Brain pericyte (primary cell): ENCODE measurements around the gene CYB5R2.

Experiments used
- DNase-seq: peaks from one replicate; pipeline ENCODE4 v3.0.0-alpha.2; 2012; ENCODE audit warnings: low read depth, low spot score

CYB5R2 gene

DNA sequence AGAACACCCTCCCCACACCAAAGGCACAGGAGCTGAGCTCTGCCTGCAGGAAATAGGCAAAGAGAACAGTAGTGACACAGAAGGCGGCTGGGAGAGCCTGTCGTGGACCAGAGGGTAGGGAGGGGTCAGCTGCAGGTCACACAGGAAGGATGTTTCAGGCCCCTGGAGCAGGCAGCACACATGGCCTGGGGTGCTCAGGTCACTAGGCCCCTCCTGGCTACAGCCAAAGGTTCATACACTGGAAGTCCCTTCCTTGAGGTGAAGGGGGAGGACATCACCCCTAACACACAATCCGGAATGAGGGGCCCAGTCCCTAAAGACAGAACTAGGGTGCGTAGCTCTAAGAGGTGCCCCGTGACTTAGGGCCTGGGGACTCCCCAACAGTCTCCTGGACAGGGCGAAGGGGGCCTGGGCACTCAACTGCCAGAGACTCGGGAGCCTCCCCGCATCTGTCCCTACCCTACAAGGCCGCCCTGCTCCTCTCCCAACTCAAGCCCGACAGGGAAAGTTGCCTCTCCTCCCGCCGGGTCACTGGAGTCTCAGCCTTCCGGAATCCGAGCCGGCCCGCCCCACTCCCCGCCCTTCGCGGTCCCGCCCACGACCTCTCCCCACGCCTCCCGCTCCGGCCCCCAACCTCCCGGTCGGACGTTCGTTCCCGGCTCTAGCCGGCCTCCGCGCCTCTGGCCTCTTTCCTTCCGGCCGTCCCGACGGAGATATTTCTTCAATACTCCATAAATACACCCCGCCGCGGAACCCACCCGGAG, at the start of gene CYB5R2:
Gene CYB5R2 (minus strand): TSS at position 541 of the 764 bp plus-strand sequence. CDS start 675 bp downstream, outside the sequence.
- DNase-seq = no peak

DNA sequence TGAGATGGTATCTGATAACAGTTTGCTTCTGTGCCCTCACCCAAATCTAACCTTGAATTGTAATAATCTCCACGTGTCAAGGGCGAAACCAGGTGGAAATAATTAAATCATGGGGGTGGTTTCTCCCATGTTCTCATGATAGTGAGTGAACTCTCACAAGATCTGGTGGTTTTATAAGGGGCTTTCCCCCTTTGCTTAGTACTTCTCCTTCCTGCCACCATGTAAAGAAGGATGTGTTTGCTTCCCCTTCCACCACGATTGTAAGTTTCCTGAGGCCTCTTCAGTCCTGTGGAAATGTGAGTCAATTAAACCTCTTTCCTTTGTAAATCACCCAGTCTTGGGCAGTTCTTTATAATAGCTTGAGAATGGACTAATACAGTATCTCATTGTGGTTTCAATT, 41.5 kb upstream of the CYB5R2 start:
- DNase-seq = no peak

DNA sequence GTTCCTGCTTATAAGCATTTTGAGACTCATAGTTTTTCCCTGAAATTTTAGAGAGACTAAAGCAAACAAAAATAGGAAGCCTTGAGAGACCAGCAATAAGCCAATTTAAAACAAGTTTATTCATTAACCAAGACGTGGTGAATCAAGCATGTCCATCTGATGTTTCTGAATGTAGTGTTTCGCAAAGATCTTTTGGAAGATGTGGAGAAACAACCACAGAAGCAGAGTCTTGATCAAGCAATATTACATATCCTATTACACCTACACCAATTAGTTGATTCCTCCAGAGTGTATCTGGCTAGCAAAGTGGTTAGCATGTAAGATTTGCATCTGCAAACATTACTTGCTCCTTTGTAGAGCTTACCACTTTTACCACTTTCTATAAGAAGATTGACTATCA, 33.1 kb upstream of the CYB5R2 start, which contains the start of gene OVCH2:
Gene OVCH2 (minus strand): TSS at position 101 of the 400 bp plus-strand sequence. CDS start 83 bp downstream, at position 18.
- no peak for DNase-seq

DNA sequence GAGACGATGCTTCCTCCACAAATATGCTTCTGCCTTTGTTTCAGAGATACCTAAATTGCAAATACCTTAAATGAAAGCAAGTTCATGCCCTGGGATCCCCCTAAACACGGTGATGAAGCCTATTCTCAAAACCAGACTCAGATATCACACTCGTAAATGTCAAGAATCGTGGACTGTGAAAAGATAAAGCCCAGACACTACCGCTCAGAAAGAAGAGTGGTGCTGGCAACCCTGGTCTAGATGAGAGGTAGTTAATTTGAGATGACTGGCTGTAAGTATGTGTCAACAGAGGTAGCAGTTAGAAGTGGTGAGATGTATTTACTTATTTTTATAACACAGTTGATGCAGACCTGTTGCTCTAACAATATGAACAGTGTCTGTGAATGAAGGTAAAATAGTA, 30.4 kb upstream of the CYB5R2 start:
- no peak for DNase-seq

DNA sequence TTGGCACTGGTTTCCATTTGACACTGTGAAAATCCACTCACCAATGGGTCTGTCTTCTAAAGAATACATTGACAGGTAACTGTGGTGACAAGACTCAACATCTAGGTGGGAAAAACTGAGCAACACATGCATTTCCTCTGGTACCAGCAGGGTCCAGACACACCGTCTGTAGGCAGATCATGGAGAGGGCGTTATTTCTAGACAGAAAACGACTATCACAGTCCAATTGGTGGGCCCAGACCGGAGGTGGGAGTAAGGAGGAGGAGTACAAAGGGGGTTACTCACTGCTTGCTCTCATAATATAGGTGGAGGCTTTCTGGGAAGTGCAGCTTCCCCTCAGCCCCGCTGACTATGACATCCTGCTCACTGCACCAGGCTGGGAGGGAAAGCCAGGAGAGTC, 23.1 kb upstream of the CYB5R2 start:
- DNase-seq = no peak

DNA sequence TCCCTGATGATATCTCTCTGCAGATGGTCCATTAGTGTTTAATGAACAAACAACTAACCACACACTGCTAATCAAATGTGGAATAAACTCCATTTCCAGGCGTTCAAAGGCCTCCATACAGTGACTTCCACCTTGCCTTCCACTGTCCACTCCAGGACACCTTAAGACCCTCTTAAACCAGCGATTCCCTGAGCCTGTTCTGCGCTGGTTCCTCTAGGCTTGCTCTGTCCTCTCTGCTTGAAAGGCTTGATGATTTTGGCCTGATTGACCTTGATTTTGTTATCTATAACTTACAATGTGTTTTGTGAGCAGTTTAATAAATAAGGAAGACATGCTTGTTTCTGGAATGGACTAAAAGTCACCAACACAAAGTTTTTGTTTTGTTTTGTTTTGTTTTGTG, 20.9 kb upstream of the CYB5R2 start:
- DNase-seq = no peak

DNA sequence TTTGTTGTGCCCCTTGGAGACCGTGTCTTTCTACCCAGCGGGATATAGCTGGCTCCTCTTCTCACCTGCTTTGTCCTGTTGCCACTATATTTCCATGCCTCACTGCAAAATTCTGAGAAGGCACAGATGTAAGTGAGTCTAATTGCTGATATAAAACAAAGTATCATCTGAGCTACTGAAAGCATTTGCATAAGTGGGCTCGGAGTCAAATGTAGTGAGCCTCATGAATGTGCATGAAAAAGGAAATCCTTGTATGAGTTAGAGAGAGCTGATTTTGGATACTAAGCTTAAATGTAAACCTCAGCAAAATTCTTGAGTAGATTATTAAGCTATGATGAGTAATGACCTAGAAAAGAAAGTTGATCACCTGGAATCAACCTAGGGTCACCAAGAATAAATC, 19.1 kb upstream of the CYB5R2 start:
- DNase-seq = no peak

DNA sequence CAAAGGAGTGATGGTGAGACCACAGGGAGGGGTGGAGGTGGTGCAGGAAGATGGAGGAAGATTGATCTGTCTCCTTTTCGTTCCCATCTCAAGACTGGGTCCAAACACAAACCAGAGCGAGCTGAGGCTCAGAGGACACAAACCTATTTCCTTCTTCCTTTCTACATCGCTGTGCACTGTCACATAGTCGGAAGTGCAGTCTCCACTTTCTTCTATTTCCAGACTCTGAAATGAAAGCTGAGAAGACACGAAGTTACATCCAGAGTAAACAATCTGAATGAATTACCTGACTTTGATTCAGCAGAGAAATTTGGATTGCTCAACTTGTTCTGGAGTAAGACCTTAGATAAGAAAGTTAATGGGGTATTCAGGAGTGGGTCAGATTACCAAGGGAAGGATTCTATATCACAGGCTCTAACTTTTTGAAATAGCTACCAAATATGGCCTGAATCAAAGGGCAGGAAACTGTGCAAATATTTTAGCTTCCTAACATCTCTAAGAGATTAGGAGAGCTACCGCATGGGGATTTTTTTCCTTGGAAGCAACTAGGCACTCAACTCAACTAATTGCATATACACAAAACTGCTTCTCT, 18.6 kb upstream of the CYB5R2 start:
- DNase-seq = no peak

DNA sequence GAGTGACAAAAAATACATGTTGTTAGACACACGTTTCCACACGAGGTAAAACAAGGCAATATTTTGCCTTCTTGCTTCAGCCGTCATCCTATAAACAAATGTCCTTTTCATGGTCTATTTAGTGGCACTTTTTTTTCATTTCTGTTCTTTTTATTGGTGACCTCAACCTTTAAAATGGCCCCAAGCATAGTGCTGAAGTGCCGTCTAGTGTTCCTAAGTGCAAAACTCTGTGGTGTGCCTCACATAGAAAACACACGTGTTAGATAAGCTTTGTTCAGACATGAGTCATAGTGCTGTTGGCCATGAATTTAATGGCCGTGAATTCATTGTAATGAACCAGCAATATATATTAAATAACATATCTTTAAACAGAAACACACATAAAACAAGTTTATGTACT, 17.3 kb upstream of the CYB5R2 start:
- no peak for DNase-seq

DNA sequence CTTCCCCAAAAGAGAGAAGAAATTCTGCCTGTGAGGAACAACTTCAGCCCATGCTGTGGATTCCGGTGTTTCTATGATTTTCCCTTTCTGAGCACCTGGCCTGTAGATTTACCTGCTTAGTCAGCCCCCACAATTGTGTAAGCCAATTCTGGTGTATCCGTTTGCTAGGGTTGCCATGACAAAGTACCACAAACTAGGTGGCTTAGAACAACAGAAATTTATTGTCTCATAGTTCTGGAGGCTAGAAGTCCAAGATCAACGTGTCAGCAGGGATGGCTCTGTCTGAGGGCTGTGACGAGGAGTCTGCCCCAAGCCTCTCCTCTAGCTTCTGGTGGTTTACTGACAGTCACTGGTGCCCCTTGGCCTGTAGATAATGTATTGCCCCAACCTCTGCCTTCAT, 15.9 kb upstream of the CYB5R2 start:
- no peak for DNase-seq

DNA sequence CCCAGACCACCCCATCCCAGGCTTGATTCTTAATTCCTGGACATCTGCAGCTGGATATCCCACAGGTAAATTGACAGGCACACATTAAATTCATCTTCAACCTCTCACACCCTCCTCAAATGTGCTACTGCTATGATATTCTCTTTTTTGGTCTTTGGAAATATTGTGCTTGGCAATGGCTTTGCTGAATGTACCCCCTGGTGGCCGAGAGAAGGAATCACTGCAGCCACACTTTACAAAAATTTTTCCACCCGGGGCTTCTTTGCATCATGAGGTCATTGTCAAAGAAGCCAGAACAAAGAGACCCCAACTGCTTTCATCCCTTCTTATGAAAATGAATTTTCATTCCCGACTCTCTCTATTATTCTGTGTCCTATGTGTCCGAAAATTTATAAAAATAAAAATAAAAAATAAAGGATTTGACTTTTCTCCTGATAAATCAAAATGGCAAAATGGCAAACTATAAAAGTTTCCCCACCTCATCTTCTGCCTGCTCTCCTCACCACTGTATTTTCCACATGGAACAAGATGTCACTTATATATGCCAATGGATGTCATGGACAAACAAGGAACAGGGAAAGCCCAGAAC, 15.0 kb upstream of the CYB5R2 start:
- DNase-seq = no peak

DNA sequence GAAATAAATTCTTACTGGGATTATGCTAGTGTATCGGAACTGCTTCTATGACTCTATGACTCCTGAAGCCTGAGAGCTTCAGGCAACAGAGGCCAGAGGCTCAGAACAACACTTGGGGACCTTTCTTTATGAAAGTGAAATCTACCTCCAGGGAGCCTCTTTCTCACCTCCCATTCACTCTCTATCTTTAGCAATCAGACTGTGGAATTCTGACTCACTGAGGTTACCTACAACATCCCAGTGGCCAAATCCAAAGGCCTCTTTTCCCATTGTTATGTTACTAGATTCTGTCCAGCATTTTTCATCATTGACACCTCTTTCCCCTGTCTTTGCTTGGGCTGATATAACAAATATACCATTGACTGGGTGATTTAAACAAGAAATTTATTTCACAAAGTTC, 14.1 kb upstream of the CYB5R2 start:
- DNase-seq = no peak

DNA sequence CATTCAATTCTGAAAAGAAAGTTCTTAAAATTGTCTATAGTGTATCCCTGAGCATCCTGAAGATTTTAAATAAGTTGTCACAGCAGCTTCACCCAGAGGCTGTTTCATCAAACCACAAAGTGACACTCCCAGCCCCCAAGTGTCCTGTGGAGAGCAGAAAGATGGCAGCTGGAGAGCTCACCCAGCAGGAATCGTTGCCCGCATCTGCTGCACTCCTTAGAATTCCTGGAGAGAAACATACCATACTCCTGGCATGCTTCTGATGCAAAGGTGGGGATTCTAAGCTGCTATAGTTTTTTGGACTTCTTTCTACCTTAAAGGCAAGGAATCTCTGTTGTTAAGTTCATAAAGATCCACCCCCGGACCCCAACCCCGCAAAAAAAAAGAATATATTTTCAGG, 13.5 kb upstream of the CYB5R2 start:
- no peak for DNase-seq

DNA sequence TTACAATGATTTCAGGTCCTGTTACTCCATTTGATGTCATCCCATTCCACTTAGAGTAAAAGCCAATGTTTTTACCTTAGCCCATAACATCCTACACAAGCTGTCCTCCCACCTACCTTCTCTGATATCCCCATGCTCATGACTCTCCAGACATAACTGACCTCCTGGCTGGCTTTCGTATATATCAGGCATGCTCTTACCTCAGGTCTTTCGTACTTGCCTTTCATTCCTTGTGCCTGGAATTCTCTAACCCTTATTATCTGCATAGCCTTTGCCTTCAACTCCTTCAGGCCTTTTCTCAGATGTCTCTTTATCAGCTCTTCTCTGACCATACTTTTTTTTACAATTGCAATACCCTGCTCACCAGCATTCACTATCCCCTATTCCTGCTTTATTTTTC, 10.3 kb upstream of the CYB5R2 start:
- DNase-seq = no peak

DNA sequence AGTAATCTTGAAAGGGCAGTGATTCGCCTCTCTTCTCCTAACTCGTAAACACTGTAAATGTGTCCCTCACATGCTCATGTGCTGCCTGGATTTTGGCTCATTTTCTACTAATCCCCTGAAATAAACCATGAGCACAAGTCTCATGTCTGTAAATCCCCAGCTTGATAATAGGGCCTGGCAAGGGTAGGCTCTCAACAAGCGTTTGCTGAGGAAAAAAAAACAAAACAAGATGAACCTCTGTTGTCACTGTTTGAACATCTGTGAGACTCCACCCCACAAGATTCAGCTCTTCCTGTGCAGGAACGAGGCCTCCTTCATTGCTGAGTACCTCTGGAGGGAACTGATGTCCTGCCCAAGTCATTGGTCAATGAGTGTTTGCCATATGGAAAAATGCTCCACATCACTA, 4.5 kb upstream of the CYB5R2 start:
- DNase-seq = no peak

DNA sequence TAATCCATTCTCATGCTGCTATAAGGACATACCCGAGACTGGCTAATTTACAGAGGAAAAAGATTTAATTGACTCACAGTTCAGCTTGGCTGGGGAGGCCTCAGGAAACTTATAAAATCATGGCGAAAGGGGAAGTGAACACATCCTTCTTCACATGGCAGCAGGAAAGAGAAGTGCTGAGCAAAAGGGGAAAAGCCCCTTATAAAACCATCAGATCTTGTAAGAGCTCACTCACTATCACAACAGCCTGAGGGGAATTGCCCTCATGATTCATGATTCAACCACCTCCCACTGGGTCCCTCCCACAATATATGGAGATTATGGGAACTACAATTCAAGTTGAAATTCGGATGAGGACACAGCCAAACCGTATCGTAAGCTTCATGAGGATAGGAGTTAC, 3.8 kb upstream of the CYB5R2 start:
- peak; percentile 48 for DNase-seq

DNA sequence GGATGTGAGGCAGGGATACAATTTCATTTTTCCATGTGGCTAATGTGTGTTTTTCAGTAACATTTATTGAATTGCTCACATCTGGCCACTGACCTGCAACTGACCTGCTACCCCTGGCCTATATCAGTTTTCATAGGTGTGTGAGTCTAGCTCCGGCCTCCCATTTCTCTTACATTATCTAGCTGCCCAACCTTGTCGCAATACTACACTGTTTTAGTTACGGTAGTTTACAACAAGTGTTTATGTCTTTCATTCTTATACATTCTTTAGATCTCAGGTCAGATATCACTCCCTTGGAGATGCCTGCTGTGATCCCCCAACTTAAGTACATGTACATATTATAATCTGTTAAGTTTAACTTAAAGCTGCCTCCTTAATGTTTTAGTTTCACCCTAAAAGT, 2.3 kb upstream of the CYB5R2 start:
- DNase-seq = no peak

DNA sequence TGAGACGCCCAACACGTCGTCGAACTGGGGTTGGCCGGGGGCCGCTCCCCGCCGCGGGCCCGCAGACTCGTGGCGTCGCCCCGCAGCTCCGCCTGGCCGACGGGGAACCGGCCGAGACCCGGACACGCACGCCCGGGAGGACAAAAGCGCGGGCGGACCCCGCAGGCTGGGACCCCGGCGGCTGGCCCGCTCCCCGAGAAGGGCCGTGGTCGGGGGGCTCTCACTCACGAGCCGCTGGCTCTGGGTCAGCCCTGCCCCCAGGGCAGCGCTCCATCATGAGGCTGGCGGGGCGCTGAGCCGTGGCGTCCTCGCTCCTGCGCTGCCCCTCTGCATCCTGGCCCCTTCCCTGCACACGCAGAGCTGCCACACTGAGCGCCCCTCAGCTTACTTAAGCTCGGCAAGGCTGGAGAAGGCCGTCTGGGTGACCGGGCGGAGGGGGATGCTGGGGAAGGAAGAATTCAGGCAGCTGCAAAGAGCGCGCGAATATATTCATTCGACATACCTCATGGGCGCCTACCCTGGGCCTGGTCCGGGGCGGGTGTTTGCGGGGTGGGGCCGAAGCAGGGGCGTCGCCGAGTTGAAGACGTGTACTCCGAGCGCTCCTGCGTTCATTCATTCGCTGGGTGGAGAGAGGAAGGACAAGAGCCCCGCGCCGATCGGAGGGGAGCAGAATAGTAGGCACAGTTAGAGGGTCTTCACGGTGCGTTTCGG, 579 bp upstream of the CYB5R2 start:
- no peak for DNase-seq

DNA sequence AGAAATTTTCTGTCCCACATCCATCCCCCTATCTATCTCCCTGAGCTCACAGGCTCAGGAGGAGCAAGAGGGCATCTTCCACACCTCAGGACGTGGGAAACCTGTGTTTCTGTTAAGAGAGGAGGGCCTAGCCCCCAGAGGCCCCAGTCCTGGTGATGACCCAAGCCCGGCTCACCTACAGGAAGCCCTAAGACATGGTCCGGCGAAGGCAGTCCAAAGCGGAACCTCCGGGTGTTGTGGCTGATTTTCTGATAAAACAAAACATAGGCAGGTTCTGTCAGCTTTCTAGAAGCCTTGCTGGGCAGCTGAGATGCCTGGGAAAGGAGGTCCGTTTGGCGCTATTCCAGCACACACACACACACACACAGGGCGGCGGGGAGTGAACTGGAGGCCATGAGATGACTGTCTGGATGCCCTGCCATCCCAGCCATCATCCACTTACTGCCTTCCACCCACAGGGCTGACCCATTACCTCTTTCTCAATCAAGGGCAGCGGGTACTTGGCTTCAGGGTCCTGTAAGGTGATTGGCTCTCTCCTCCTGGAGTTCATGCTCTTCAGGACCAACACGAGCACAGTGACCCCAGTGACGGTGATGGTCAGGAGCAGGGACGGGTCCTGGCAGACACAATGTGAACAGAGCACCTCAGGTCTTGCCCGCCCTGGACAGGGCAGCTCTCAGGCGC, 882 bp downstream of the CYB5R2 start:
- DNase-seq = no peak

DNA sequence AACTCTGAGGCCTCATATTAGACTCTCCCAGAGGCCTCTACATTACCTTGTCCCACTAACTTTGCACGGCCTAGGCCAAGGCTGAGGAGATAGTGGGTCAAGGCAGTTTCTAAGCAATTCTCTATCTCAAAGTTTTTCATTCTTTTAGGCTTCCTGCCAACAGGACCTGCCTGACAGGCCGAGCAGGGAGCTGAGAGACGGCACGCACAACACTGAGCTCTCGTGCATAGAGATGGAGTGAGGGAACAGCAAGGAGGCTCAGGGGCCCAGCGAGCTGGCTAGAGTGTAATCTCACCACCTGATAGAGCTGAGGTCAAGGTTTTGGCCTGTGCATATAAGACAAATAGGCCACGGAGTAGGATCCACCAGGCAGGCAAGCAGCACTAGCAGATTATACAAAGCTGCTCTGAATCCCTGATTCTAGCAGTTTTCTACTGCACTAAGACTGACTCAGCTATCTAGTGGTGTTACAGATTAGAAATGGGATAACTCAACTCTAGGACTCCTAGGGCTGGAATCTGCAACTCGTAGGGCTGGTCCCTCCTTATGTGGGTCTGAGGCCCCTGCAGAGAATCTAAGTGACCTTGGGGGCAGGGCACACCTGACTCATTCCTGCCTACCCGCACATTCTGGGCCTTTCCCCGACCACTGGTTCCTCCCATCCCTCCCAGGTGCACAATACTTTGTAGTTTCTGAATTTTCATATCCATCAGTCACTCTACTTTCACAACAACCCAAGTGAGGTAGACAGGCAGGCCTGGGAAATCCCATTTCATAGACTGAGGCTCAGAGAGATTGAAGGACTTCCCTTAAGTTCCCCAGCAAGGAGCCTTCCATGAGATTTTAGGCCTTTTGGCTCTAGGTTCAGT, 1.7 kb downstream of the CYB5R2 start:
- no peak for DNase-seq

DNA sequence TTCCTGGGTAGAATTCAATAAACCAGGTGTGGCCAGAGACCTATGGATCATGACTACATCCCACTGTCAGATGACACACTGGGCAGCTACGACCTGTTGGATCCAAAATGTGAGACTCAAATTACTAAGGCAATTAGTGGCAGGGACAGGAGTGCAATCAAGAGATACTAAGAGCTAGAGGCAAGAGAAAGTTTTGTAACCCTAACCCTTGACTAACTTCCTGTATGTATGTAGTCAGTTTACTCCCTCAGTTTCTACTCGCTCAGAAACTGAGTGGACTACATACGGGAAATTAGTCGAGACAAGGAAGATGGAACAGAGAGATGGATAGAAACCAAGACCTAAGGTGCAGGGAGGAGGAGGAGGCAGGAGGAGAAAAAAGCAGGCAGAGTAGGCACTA, 2.7 kb downstream of the CYB5R2 start:
- DNase-seq = no peak
